Measurements from ENCODE around the gene DCANP1.
A peak's percentile ranks its signal among the peaks of the same experiment; 100 is the strongest.

The DCANP1 gene

DNA sequence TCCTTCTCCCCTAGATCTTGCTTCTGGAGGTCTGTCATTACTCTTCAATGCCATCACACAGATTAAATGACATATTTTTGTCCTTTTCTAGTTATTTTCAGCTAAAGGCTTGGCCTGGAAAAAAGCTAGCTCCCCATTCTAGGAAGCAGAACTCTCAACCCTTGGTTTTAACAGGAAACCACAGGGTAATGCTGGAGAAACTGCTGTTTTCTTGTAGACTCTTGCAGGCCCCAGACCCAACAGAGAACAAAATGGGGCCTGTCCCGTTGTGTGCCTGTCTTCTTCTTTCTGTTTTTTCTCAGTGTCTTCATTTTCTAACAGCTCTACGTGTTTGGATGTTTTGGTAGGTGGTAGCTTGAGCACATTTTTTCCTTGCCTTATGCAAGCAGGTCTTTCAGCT is 21.5 kb downstream of the DCANP1 start:
- H3K9me3 ChIP-seq (ENCODE audit: control insufficient read depth in 1 of 2, low read length in 2 of 2), result peaks cover 4 to 6% of the 10 kb centered on the region in 2 donors
- H3K4me3 ChIP-seq (ENCODE audit: low read depth in 1 of 2, low read length in 2 of 2), result no peak overlapping the region
- no peaks in the 10 kb centered on the region for H3K36me3 ChIP-seq (ENCODE audit: control insufficient read depth in 1 of 2, insufficient read depth in 2 of 2, low read length in 2 of 2)
- no peak overlapping the region for H3K9ac ChIP-seq (ENCODE audit: low read depth in 1 of 2, low read length in 2 of 2)
- no peak overlapping the region for H3K27ac ChIP-seq (ENCODE audit: low read depth, low read length)
- peaks cover 5 to 8% of the 10 kb centered on the region in 2 donors for H3K4me1 ChIP-seq (ENCODE audit: control insufficient read depth in 1 of 2, insufficient read depth in 2 of 2, low read length in 2 of 2)
- H3K27me3 ChIP-seq (ENCODE audit: control insufficient read depth in 1 of 2, insufficient read depth in 2 of 2, low read length in 2 of 2), result peaks cover 0 to 9% of the 10 kb centered on the region in 2 donors

DNA sequence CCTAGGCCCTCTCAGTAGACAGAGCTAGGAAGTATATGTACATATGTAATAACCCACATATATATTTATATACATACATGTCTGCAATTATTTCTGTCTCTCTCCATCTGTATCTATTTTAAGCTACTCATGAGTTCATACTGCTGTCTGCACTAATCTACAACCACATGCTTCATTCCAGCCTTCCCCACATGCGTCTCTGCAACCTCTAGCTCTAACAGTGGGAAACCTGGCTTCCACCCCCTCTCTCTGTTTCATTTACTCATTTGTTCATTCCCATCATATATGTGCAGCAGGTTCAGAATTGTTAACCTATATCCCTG is 23.3 kb downstream of the DCANP1 start:
- H3K36me3 ChIP-seq (ENCODE audit: control insufficient read depth in 1 of 2, insufficient read depth in 2 of 2, low read length in 2 of 2), result no peaks in the 10 kb centered on the region
- H3K4me3 ChIP-seq (ENCODE audit: low read depth in 1 of 2, low read length in 2 of 2), result no peak overlapping the region
- peaks cover 5 to 8% of the 10 kb centered on the region in 2 donors for H3K4me1 ChIP-seq (ENCODE audit: control insufficient read depth in 1 of 2, insufficient read depth in 2 of 2, low read length in 2 of 2)
- peaks cover 3 to 4% of the 10 kb centered on the region in 2 donors for H3K9me3 ChIP-seq (ENCODE audit: control insufficient read depth in 1 of 2, low read length in 2 of 2)
- H3K27me3 ChIP-seq (ENCODE audit: control insufficient read depth in 1 of 2, insufficient read depth in 2 of 2, low read length in 2 of 2), result peaks cover 0 to 10% of the 10 kb centered on the region in 2 donors
- H3K9ac ChIP-seq (ENCODE audit: low read depth in 1 of 2, low read length in 2 of 2), result no peak overlapping the region
- H3K27ac ChIP-seq (ENCODE audit: low read depth, low read length), result no peak overlapping the region

DNA sequence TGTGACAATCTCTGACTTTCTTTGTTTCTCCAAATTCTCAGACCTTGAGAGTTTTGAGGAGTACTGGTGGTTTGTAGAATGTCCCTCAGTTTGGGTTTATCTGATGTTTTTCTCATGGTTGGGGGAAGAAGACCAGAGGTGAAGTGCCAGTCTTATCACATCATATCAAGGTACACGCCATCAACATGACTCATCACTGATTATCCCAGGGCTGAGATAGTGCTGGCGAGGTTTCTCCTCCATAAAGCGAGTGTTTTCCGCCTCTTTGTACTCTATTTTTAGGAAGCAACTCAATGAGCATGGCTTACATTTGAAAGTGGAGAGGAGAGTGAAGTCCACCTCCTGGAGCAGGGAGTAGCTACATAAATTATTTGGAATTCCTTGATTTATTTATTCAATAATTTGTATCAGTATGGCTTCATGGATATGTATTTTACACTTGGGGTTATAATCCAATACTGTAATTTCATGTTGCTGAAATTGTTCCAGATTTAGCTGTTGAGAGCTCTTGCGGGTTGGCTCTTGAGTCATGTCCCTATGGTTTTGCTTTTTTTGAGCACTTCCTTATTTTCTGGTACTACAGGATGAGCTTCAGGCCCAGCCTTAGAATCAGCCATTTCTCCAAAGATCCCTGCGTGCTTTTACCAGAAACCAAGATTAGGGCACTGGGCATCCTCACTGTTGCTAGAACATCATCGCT is 23.9 kb downstream of the DCANP1 start:
- Histone ChIP-seq H3K4me1 (ENCODE audit: control insufficient read depth in 1 of 2, insufficient read depth in 2 of 2, low read length in 2 of 2) (peaks cover 5 to 8% of the 10 kb centered on the region in 2 donors), H3K9me3 (ENCODE audit: control insufficient read depth in 1 of 2, low read length in 2 of 2) (no peaks in the 10 kb centered on the region), H3K27ac (ENCODE audit: low read depth, low read length) (no peak overlapping the region), H3K9ac (ENCODE audit: low read depth in 1 of 2, low read length in 2 of 2) (no peak overlapping the region), H3K27me3 (ENCODE audit: control insufficient read depth in 1 of 2, insufficient read depth in 2 of 2, low read length in 2 of 2) (peaks cover 0 to 10% of the 10 kb centered on the region in 2 donors), H3K36me3 (ENCODE audit: control insufficient read depth in 1 of 2, insufficient read depth in 2 of 2, low read length in 2 of 2) (no peaks in the 10 kb centered on the region), H3K4me3 (ENCODE audit: low read depth in 1 of 2, low read length in 2 of 2) (no peak overlapping the region)

DNA sequence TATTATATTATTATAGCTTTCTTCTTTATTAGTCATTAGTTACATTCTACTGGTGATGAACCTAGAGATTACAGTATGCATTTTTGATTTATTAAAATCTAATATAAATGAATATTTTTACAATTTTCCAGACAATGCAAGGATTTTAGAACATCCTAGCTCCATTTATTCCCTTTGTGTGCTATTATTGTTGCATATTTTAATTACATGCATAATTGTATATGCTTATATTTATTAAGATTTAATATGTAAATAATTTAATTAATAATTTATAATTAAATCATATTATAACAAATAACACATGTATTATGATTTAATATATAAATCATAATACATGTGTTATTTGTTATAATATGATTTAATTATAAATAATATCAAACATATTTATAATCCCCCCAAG is 24.7 kb downstream of the DCANP1 start:
- Histone ChIP-seq H3K4me3 (ENCODE audit: low read depth in 1 of 2, low read length in 2 of 2) (no peak overlapping the region), H3K4me1 (ENCODE audit: control insufficient read depth in 1 of 2, insufficient read depth in 2 of 2, low read length in 2 of 2) (peaks cover 5 to 8% of the 10 kb centered on the region in 2 donors), H3K9ac (ENCODE audit: low read depth in 1 of 2, low read length in 2 of 2) (no peak overlapping the region), H3K36me3 (ENCODE audit: control insufficient read depth in 1 of 2, insufficient read depth in 2 of 2, low read length in 2 of 2) (no peaks in the 10 kb centered on the region), H3K27me3 (ENCODE audit: control insufficient read depth in 1 of 2, insufficient read depth in 2 of 2, low read length in 2 of 2) (peaks cover 0 to 10% of the 10 kb centered on the region in 2 donors), H3K9me3 (ENCODE audit: control insufficient read depth in 1 of 2, low read length in 2 of 2) (no peaks in the 10 kb centered on the region), H3K27ac (ENCODE audit: low read depth, low read length) (no peak overlapping the region)

DNA sequence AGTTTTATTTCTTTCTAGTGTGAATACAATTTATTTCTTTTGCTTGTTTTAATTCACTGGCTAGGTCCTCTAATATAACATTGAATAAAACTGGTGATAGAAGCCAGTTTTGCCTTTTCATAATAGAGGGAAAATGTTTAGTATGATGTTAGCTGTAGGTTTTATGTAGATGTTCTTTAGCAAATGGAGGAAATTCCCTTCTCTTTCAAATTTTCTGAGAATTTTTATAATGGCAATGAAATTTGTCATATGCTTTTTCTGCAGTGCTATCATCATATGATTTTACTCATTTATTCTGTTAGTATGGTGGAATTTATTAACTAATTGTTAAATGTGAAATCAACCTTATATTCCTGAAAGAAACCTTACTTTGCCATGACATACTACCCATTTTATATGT is 30.1 kb downstream of the DCANP1 start:
- Histone ChIP-seq H3K4me1 (ENCODE audit: control insufficient read depth in 1 of 2, insufficient read depth in 2 of 2, low read length in 2 of 2) (no peaks in the 10 kb centered on the region), H3K27ac (ENCODE audit: low read depth, low read length) (no peak overlapping the region), H3K36me3 (ENCODE audit: control insufficient read depth in 1 of 2, insufficient read depth in 2 of 2, low read length in 2 of 2) (no peaks in the 10 kb centered on the region), H3K4me3 (ENCODE audit: low read depth in 1 of 2, low read length in 2 of 2) (no peak overlapping the region), H3K27me3 (ENCODE audit: control insufficient read depth in 1 of 2, insufficient read depth in 2 of 2, low read length in 2 of 2) (peaks cover 0 to 5% of the 10 kb centered on the region in 2 donors), H3K9me3 (ENCODE audit: control insufficient read depth in 1 of 2, low read length in 2 of 2) (no peaks in the 10 kb centered on the region), H3K9ac (ENCODE audit: low read depth in 1 of 2, low read length in 2 of 2) (no peak overlapping the region)

DNA sequence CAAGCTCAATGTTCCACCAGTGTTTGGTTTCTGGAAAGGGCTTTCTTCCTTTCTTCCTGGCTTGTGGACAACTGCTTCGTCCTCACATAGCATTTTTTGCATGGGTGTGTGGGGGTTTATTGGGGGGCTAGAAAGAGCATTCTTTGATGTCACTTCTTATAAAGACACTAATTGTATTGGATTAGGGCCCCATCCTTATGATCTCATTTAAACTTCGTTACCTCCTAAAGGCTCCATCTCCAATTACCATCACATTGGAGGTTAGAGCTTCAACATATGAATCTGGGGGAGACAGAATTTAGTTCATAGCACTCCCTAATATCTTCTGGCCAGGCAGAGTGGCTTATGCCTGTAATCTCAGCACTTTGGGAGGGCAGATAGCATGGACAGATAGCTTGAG is 42.1 kb downstream of the DCANP1 start:
- H3K27ac ChIP-seq (ENCODE audit: low read depth, low read length), result no peak overlapping the region
- no peak overlapping the region for H3K4me3 ChIP-seq (ENCODE audit: low read depth in 1 of 2, low read length in 2 of 2)
- H3K27me3 ChIP-seq (ENCODE audit: control insufficient read depth in 1 of 2, insufficient read depth in 2 of 2, low read length in 2 of 2), result no peaks in the 10 kb centered on the region
- H3K4me1 ChIP-seq (ENCODE audit: control insufficient read depth in 1 of 2, insufficient read depth in 2 of 2, low read length in 2 of 2), result peaks cover 0 to 6% of the 10 kb centered on the region in 2 donors
- H3K9me3 ChIP-seq (ENCODE audit: control insufficient read depth in 1 of 2, low read length in 2 of 2), result peaks cover 0 to 2% of the 10 kb centered on the region in 2 donors
- no peak overlapping the region for H3K9ac ChIP-seq (ENCODE audit: low read depth in 1 of 2, low read length in 2 of 2)
- no peaks in the 10 kb centered on the region for H3K36me3 ChIP-seq (ENCODE audit: control insufficient read depth in 1 of 2, insufficient read depth in 2 of 2, low read length in 2 of 2)

DNA sequence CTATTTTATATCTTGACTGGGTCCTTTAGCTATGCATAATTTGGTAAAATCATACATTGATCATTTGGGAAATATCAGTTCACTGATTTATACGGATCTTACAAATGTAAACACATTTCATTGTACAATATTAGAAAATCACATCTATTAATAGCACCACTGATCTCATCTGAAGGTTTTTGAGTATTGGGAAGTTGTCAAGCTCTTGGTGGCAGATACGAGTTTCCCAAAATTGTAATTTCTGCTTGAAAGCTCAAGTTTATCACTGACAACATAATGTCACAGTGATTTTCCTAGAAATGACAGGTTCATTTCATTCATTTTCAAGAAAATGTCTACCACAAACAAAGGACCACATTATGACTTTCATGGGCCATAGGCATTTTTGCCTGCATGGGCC is 45.1 kb downstream of the DCANP1 start:
- H3K36me3 ChIP-seq (ENCODE audit: control insufficient read depth in 1 of 2, insufficient read depth in 2 of 2, low read length in 2 of 2), result no peaks in the 10 kb centered on the region
- H3K9me3 ChIP-seq (ENCODE audit: control insufficient read depth in 1 of 2, low read length in 2 of 2), result peaks cover 0 to 2% of the 10 kb centered on the region in 2 donors
- no peak overlapping the region for H3K27ac ChIP-seq (ENCODE audit: low read depth, low read length)
- H3K4me3 ChIP-seq (ENCODE audit: low read depth in 1 of 2, low read length in 2 of 2), result no peak overlapping the region
- H3K27me3 ChIP-seq (ENCODE audit: control insufficient read depth in 1 of 2, insufficient read depth in 2 of 2, low read length in 2 of 2), result no peaks in the 10 kb centered on the region
- no peak overlapping the region for H3K9ac ChIP-seq (ENCODE audit: low read depth in 1 of 2, low read length in 2 of 2)
- H3K4me1 ChIP-seq (ENCODE audit: control insufficient read depth in 1 of 2, insufficient read depth in 2 of 2, low read length in 2 of 2), result peaks cover 14 to 24% of the 10 kb centered on the region in 2 donors

DNA sequence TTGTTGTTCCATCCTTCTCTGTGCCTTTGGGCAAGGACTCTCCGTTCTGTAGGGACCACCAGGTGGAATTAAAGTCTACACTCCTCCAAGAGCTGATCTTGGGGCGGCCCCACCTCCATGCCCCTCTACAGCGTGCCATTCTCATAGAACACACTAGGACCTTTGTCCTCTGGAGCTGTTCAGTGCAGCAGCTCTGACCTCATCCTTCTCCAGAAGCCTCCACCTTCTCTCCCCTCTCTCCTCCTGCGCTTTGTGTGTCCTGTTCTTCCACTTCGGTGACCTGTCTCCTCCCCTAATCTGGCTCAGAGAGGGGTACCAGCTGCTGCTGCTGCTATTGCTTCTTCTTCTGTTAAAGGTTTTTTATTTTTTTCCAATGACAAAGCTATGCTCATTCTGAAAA is 46.3 kb downstream of the DCANP1 start:
- H3K4me3 ChIP-seq (ENCODE audit: low read depth in 1 of 2, low read length in 2 of 2), result no peak overlapping the region
- H3K9me3 ChIP-seq (ENCODE audit: control insufficient read depth in 1 of 2, low read length in 2 of 2), result peaks cover 0 to 2% of the 10 kb centered on the region in 2 donors
- H3K4me1 ChIP-seq (ENCODE audit: control insufficient read depth in 1 of 2, insufficient read depth in 2 of 2, low read length in 2 of 2), result peaks cover 26 to 35% of the 10 kb centered on the region in 2 donors
- H3K36me3 ChIP-seq (ENCODE audit: control insufficient read depth in 1 of 2, insufficient read depth in 2 of 2, low read length in 2 of 2), result no peaks in the 10 kb centered on the region
- no peak overlapping the region for H3K27ac ChIP-seq (ENCODE audit: low read depth, low read length)
- H3K27me3 ChIP-seq (ENCODE audit: control insufficient read depth in 1 of 2, insufficient read depth in 2 of 2, low read length in 2 of 2), result no peaks in the 10 kb centered on the region
- H3K9ac ChIP-seq (ENCODE audit: low read depth in 1 of 2, low read length in 2 of 2), result no peak overlapping the region

DNA sequence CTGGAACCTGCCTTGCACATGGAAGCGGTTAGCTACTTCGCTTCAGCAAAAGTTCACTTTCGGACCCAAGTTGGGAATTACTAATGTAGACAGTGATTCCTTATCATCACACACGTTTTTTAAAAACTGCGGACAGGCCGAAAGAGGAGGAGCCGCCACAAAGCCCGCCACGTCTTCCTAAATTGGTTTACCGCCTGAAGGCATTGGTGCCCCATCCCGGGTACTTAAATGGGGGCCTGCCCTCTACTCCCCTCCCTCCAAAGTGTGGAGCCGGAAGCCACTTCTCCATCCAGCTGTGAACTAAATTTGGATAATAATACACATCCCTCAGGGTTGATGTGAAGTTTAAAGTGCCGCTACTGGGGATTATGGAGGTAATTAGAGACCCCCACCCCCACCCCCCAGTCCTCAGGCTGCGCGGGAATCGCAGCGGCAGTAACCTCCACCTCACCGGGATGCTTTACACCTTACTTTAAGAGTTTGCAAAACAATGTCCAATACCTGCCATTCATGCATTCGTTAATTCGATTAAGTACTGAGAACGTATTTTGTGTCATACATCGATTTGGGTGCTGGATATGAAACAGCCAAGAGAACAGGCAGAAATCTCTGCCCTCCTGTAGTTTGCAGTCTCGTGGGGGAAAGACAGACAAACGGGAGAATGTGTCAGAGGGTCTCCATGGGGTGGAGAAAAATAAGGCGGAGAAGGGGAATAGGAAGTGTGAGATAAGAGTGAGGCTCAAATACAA is 47.2 kb downstream of the DCANP1 start:
- peaks cover 0 to 1% of the 10 kb centered on the region in 2 donors for H3K9me3 ChIP-seq (ENCODE audit: control insufficient read depth in 1 of 2, low read length in 2 of 2)
- no peaks in the 10 kb centered on the region for H3K36me3 ChIP-seq (ENCODE audit: control insufficient read depth in 1 of 2, insufficient read depth in 2 of 2, low read length in 2 of 2)
- H3K27ac ChIP-seq (ENCODE audit: low read depth, low read length), result peak overlapping the region; percentile 79
- H3K9ac ChIP-seq (ENCODE audit: low read depth in 1 of 2, low read length in 2 of 2), result peak overlapping the region; percentile 73 to 90
- H3K4me1 ChIP-seq (ENCODE audit: control insufficient read depth in 1 of 2, insufficient read depth in 2 of 2, low read length in 2 of 2), result peaks cover 35 to 44% of the 10 kb centered on the region in 2 donors
- no peaks in the 10 kb centered on the region for H3K27me3 ChIP-seq (ENCODE audit: control insufficient read depth in 1 of 2, insufficient read depth in 2 of 2, low read length in 2 of 2)
- peak overlapping the region; percentile 76 to 83 for H3K4me3 ChIP-seq (ENCODE audit: low read depth in 1 of 2, low read length in 2 of 2)

Measured in duodenal mucosa (tissue), 2 donors.